ENCODE data around the gene RTN4IP1. TPM values are rescaled to one million over a fixed set of nuclear protein-coding genes. Genes with fewer than 3 reads are reported as not detected.

The RTN4IP1 gene
- total RNA-seq, 1 experiment from 2014 or later, result 12.5 TPM

- Histone ChIP-seq H3K56ac (ENCODE audit: insufficient read length, low read depth, low read length) (no peak overlapping the region), H3K27ac (ENCODE audit: insufficient read length, low read depth, low read length) (no peak overlapping the region), H2BK120ac (ENCODE audit: low read depth, low read length, poor library complexity, severe bottlenecking) (no peak overlapping the region), H3K18ac (ENCODE audit: insufficient read length, low read depth, low read length) (no peak overlapping the region), H4K5ac (ENCODE audit: insufficient read length, low read depth, low read length) (no peak overlapping the region), H2BK12ac (ENCODE audit: insufficient read length, low read depth, low read length) (no peak overlapping the region), H3K79me1 (ENCODE audit: insufficient read depth, low read depth, low read length, poor library complexity, severe bottlenecking) (no peaks in the 10 kb centered on the region), H2AFZ (ENCODE audit: low read length) (no peak overlapping the region), H2BK20ac (ENCODE audit: low read depth, low read length, poor library complexity, severe bottlenecking) (no peak overlapping the region), H2BK15ac (ENCODE audit: low read depth, low read length) (no peak overlapping the region), H2AK5ac (ENCODE audit: insufficient read length, low read length) (no peak overlapping the region), H4K20me1 (ENCODE audit: control insufficient read depth, insufficient read depth, insufficient read length) (no peaks in the 10 kb centered on the region), H3K9ac (ENCODE audit: extremely low read depth, insufficient read length, low read length) (no peak overlapping the region), H3K4ac (ENCODE audit: low read depth, low read length) (no peak overlapping the region), H3K4me1 (ENCODE audit: insufficient read depth, low read length) (peaks cover 3% of the 10 kb centered on the region; the same call in 1 of the 2 replicates), H3K4me2 (ENCODE audit: insufficient read depth, insufficient read length, low read length) (no peak overlapping the region), H4K91ac (ENCODE audit: insufficient read length, low read depth, low read length) (no peak overlapping the region), H3K79me2 (ENCODE audit: insufficient read depth, low read length) (no peaks in the 10 kb centered on the region), H3K27me3 (ENCODE audit: insufficient read depth, low read length) (no peaks in the 10 kb centered on the region), H3T11ph (ENCODE audit: low read length) (no peak overlapping the region), H3K9me3 (ENCODE audit: control insufficient read depth, low read depth, low read length) (no peaks in the 10 kb centered on the region), H3K23ac (ENCODE audit: insufficient read length, low read depth, low read length) (no peak overlapping the region), H2BK5ac (ENCODE audit: insufficient read length, low read length) (no peak overlapping the region), H4K8ac (replicated peaks; ENCODE audit: insufficient read length, low read depth, low read length) (no peak overlapping the region), H3K14ac (ENCODE audit: insufficient read depth, low read length) (no peak overlapping the region), H3K23me2 (ENCODE audit: insufficient read length, low read depth, low read length, poor library complexity, severe bottlenecking) (no peaks in the 10 kb centered on the region)
- Mint-ChIP-seq H3K4me3 (no peak overlapping the region), H3K27me3 (ENCODE audit: low read depth) (no peaks in the 10 kb centered on the region), H3K27ac (peak overlapping the region in 1 of 3 experiments; percentile 30; a peak in 2 of 7 replicates), H3K9me3 (no peaks in the 10 kb centered on the region; a peak in 1 of 5 replicates), H3K4me1 (peaks cover 9 to 12% of the 10 kb centered on the region in 2 experiments), H3K36me3 (ENCODE audit: insufficient read depth in 1 of 3, low read depth in 3 of 3) (peaks cover 0 to 3% (median 0%) of the 10 kb centered on the region in 3 experiments; a peak in 2 of 7 replicates)
- TF ChIP-seq CTCF (conservative IDR thresholded peaks at IDR 0.05), result no peak
- WGBS (ENCODE audit: extremely low coverage, insufficient read length, low lambda C conversion rate), result no CpG with 5 or more reads among the region's 2 CpGs
- DNase-seq, result no peak
These were observed 65.7 kb downstream of the RTN4IP1 start for GRCh38 chr6:106563614-106564013.

All from H9 (cell line).